ENCODE data around the gene ERP27. TPM values are rescaled to one million over a fixed set of nuclear protein-coding genes. Genes with fewer than 3 reads are reported as not detected.

ERP27 gene
- total RNA-seq, 1 donor from 2014 or later: not detected

DNA sequence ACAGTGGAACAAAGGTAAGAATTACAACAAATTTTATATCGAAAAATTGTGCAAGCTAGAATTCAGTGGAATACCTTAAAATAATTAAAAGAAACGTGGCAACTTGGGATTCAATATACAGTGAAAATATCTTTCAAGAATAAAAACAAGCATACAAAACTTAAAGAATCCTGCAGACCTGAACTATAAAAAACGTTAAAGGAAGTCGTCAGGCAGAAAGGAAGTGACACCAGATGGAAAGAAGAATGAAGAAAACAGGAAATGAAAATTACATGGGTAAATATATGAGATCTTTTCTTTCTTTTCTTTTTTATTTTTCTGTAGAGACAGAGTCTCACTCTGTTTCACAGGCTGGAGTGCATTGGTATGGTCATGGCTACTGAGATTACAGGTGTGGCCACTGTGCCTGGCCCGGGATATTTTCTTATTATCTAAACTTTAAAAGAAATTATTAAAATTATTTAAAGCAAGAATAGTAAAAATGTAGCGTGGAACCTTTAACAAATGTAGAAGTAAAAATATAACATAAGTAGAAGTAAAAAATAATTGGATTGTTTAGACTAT lies 57.4 kb downstream of the ERP27 start:
- Mint-ChIP-seq H3K4me3 (no peak overlapping the region), H3K9me3 (no peaks in the 10 kb centered on the region), H3K27ac (ENCODE audit: unreplicated experiment) (no peak overlapping the region), H3K36me3 (ENCODE audit: low read depth) (no peaks in the 10 kb centered on the region), H3K4me1 (no peaks in the 10 kb centered on the region), H3K27me3 (ENCODE audit: low read depth) (no peaks in the 10 kb centered on the region)
- TF ChIP-seq, protein P1, sequence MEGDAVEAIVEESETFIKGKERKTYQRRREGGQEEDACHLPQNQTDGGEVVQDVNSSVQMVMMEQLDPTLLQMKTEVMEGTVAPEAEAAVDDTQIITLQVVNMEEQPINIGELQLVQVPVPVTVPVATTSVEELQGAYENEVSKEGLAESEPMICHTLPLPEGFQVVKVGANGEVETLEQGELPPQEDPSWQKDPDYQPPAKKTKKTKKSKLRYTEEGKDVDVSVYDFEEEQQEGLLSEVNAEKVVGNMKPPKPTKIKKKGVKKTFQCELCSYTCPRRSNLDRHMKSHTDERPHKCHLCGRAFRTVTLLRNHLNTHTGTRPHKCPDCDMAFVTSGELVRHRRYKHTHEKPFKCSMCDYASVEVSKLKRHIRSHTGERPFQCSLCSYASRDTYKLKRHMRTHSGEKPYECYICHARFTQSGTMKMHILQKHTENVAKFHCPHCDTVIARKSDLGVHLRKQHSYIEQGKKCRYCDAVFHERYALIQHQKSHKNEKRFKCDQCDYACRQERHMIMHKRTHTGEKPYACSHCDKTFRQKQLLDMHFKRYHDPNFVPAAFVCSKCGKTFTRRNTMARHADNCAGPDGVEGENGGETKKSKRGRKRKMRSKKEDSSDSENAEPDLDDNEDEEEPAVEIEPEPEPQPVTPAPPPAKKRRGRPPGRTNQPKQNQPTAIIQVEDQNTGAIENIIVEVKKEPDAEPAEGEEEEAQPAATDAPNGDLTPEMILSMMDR (conservative IDR thresholded peaks at IDR 0.05): no peak
- DNase-seq (ENCODE audit: low read depth, low spot score): no peak

DNA sequence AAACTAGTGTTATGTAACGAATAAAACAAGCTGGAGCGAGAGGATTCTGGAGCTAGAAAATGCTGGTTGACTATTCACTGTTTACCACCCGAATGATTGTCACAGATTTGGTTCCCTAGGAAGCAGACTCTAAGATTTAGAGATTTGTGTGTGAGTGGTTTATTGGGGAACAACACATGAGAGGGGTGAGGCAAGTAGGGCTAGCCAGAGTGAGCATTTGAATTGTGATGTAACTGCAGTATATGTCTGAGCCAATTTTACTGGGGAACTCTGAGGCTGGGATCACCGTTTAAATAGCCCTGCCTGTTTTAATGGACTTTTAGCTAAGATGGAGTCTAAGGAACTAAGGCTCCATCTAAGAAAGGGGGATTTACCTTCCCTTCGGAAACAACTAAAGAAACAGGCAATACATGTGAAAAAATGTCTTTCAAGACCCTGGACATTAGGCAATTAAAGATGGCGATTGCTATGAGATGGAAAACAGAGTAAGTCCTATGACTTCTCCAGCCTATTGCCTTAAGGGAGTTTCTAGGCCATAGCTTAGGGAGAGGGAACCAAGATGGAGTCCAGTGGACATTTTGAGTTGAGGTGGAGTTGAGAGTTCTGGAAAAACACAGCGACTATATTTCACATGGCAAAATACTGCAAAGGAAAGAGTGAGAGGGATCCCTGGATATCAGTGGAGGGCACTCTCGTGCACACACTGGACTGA lies 59.0 kb downstream of the ERP27 start:
- TF ChIP-seq, protein P1 (conservative IDR thresholded peaks at IDR 0.05): no peak
- no peak for DNase-seq (ENCODE audit: low read depth, low spot score)
- Mint-ChIP-seq H3K27ac (ENCODE audit: unreplicated experiment) (no peak overlapping the region), H3K9me3 (no peaks in the 10 kb centered on the region), H3K36me3 (ENCODE audit: low read depth) (no peaks in the 10 kb centered on the region), H3K4me1 (no peaks in the 10 kb centered on the region), H3K4me3 (no peak overlapping the region), H3K27me3 (ENCODE audit: low read depth) (no peaks in the 10 kb centered on the region)

DNA sequence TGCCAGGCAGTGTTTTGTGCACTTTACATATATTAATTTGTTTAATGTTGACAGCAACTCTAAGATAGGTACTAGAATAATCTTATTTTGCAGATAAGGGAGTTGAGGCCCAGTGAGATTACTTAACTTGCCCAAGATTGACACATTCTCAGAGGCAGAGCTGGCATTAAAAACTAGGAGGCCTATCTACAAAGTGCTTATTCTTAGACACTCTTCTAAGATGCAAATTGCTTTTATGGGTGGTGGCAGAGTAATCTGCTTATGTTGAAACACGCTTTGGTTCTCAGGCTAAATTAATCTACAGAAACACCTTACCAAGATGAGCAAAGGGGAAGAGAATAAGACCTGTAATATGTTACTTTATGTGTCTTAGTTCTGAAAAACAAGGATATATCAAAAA lies 59.8 kb downstream of the ERP27 start:
- Mint-ChIP-seq H3K27me3 (ENCODE audit: low read depth) (no peaks in the 10 kb centered on the region), H3K36me3 (ENCODE audit: low read depth) (no peaks in the 10 kb centered on the region), H3K4me1 (no peaks in the 10 kb centered on the region), H3K9me3 (no peaks in the 10 kb centered on the region), H3K4me3 (no peak overlapping the region), H3K27ac (ENCODE audit: unreplicated experiment) (no peak overlapping the region)
- DNase-seq (ENCODE audit: low read depth, low spot score): no peak
- TF ChIP-seq, protein P1 (conservative IDR thresholded peaks at IDR 0.05): no peak

DNA sequence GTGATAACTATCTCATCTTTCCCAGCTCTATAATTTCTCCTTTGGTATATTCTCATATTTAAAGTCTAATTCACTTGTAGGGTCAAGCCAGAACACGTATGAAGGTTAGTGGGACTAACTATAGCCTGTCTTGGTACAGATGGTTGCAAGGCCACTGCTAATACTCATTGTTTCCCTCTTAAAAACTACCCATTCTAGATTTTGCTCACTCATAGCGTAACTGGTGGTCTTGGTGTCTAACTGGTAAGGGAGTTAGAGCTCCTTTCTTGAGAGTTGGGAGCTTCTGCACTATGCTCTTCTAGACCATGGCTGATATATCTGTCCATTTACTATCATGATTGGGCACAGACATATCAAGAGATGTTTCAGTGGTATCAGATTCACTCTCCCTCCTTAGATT lies 61.5 kb downstream of the ERP27 start:
- Mint-ChIP-seq H3K27me3 (ENCODE audit: low read depth) (no peaks in the 10 kb centered on the region), H3K9me3 (no peaks in the 10 kb centered on the region), H3K4me1 (no peaks in the 10 kb centered on the region), H3K36me3 (ENCODE audit: low read depth) (no peaks in the 10 kb centered on the region), H3K4me3 (no peak overlapping the region), H3K27ac (ENCODE audit: unreplicated experiment) (no peak overlapping the region)
- TF ChIP-seq, protein P1 (conservative IDR thresholded peaks at IDR 0.05): no peak
- no peak for DNase-seq (ENCODE audit: low read depth, low spot score)

DNA sequence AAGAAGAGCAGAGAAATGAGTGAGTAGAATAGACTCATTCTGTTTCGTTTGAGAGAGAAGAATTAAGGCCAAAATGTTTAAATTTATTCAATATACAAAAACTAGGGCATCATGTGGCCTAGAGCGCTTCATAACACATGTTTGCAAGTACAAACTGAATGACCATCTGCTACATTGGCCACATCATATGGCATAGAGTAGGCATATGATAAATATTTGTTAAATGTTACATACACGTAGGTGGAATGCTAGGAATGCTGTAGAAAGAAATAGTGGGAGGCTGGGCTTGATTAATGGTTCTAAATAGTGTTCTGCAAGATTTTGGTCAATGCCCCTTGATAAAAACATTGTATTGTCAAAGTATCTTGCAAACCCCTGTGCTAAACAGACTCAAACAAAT lies 63.5 kb downstream of the ERP27 start:
- Mint-ChIP-seq H3K4me3 (no peak overlapping the region), H3K36me3 (ENCODE audit: low read depth) (no peaks in the 10 kb centered on the region), H3K27me3 (ENCODE audit: low read depth) (no peaks in the 10 kb centered on the region), H3K9me3 (no peaks in the 10 kb centered on the region), H3K27ac (ENCODE audit: unreplicated experiment) (no peak overlapping the region), H3K4me1 (no peaks in the 10 kb centered on the region)
- TF ChIP-seq, protein P1 (conservative IDR thresholded peaks at IDR 0.05): no peak
- no peak for DNase-seq (ENCODE audit: low read depth, low spot score)
